ENCODE measurements around the gene SNHG17.
"Not testable (repeated sequence)": the region's sequence is repeated elsewhere in the genome, so short reads cannot be mapped to it uniquely, and the experiment has no call there.

Gene SNHG17

GRCh38 chr20:38386851-38387250, 48.3 kb downstream of the SNHG17 start:
- DNase-seq (ENCODE audit: low read depth): no peak
- no peak overlapping the region for H3K4me3 ChIP-seq (ENCODE audit: low read depth, low read length)

- DNase-seq (ENCODE audit: low read depth): no peak
- no peak overlapping the region for H3K4me3 ChIP-seq (ENCODE audit: low read depth, low read length)
Measured at GRCh38 chr20:38386004-38386403, 49.1 kb downstream of the SNHG17 start.

DNA sequence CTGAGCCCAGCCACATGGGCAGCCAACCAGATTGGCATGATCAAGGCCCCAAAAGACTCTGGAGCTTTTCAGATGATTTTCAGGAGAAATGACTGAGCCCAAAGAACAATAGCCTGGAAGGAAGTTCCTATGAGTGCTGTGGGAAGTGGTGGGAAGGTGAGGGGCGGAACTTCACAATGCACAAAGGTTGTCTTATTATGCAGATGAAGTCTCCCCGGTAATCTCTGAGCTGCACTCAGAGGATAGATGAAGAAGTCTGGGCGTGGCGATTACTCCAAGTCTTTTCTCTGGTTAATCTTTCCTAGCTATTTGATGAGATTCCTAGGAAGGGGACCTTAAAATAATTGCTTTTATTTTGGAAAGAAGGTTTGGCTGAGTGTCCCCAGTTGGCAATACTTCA, 52.0 kb downstream of the SNHG17 start:
- DNase-seq (ENCODE audit: low read depth): no peak
- no peak overlapping the region for H3K4me3 ChIP-seq (ENCODE audit: low read depth, low read length)

DNA sequence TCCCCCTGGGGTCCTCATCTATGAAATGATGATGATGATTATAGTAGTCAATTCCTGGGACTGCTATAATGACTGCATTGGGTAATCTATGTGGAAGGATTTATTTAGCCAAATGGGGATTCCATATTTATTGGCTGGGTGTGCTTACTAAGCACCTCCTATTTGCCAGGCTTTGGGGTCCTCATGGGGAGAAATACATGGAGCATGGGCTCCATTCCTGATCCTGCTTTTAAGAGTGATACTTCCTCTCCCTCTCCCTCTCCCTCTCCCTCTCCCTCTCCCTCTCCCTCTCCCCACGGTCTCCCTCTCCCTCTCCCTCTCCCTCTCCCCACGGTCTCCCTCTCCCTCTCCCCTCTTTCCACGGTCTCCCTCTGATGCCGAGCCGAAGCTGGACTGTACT, 57.3 kb downstream of the SNHG17 start:
- H3K4me3 ChIP-seq (ENCODE audit: low read depth, low read length); DNase-seq (ENCODE audit: low read depth): not testable (repeated sequence)

GRCh38 chr20:38377039-38377685, 58.0 kb downstream of the SNHG17 start:
- DNase-seq (ENCODE audit: low read depth): no peak
- H3K4me3 ChIP-seq (ENCODE audit: low read depth, low read length): no peak overlapping the region

DNA sequence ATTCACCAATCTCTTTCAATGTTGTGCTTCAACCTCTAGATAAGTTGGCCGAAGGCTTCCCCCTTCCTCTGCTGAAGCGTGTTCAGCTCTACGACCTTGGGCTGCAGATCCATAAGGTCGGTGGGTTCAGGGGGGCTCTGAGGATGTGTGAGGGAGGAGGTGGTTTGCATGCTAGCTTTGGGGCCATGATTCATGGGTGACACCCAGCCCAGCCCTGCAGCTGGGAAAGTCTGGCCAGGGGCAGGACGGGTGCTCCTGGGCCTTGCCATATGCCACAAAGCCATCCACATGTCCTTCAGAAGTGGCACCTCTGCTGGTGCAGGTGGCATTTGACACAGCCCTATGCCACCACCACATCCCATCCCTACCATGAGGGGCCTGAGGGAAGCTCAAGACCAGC, 61.2 kb downstream of the SNHG17 start:
- H3K4me3 ChIP-seq (ENCODE audit: low read depth, low read length): no peak overlapping the region
- no peak for DNase-seq (ENCODE audit: low read depth)

GRCh38 chr20:38373231-38373867, 61.8 kb downstream of the SNHG17 start:
- no peak overlapping the region for H3K4me3 ChIP-seq (ENCODE audit: low read depth, low read length)
- DNase-seq (ENCODE audit: low read depth): no peak

- H3K4me3 ChIP-seq (ENCODE audit: low read depth, low read length): no peak overlapping the region
Measured at GRCh38 chr20:38372806-38373205, 62.3 kb downstream of the SNHG17 start.

More at GRCh38 chr20:38372806-38373205, 62.3 kb downstream of the SNHG17 start:
- DNase-seq (ENCODE audit: low read depth): no peak
